Colonic mucosa (tissue), 4 donors: ENCODE results near the gene BCAS3. TPM values are rescaled to one million over a fixed set of nuclear protein-coding genes. Genes with fewer than 3 reads are reported as not detected.

Source experiments
- DNase-seq: peaks from one replicate; pipeline ENCODE4 v3.0.0-alpha.2; 2020
- H3K27ac ChIP-seq: fragments of 200-600 bp; one replicate; pipeline ENCODE4 v1.8.0; 2021
- H3K27me3 ChIP-seq: fragments of 200-600 bp; one replicate; pipeline ENCODE4 v1.8.0; 2021
- H3K36me3 ChIP-seq: fragments of 200-600 bp; one replicate; pipeline ENCODE4 v1.8.0; 2021
- H3K4me1 ChIP-seq: fragments of 200-600 bp; one replicate; pipeline ENCODE4 v1.8.0; 2021; ENCODE audit warnings: mild to moderate bottlenecking
- H3K4me3 ChIP-seq: fragments of 200-600 bp; one replicate; pipeline ENCODE4 v1.8.0; 2021
- H3K9ac ChIP-seq, 2 donors: one replicate each; pipeline ENCODE4 v1.7.0; 2013; ENCODE audit warnings: control low read depth in 2 of 2, low read depth in 2 of 2, low read length in 2 of 2
- H3K9me3 ChIP-seq: fragments of 200-600 bp; one replicate; pipeline ENCODE4 v1.8.0; 2021
- intact Hi-C: fragments of 100-400 bp; cut with DNase I; formaldehyde crosslinking; loops from one replicate; pipeline ENCODE4 v1.14.1; 2022
- total RNA-seq, 2 donors: library from RNA; stranded (reverse); fragmentation: NEBNext Ultra II Directional in 1 of 2; extraction: Animal tissue kit (Norgen Biotek cat#: 25700) in 1 of 2; gene quantifications; one replicate each; pipeline ENCODE4 v1.2.1, GENCODE V29; 2021
- TF ChIP-seq, protein P1 (sequence below): fragments of 200-600 bp; IDR thresholded peaks from one replicate; pipeline ENCODE4 v1.8.0; 2022; ENCODE audit warnings: antibody characterized with exemption, mild to moderate bottlenecking
- donor health status: healthy.
- donor health status: DM: no; HTN: no; CAD: no.
- donor health status: DM: no; HTN: no; CAD: no.

BCAS3 gene
- total RNA-seq, 2 donors from 2014 or later, result 11.0 to 17.8 TPM

DNA sequence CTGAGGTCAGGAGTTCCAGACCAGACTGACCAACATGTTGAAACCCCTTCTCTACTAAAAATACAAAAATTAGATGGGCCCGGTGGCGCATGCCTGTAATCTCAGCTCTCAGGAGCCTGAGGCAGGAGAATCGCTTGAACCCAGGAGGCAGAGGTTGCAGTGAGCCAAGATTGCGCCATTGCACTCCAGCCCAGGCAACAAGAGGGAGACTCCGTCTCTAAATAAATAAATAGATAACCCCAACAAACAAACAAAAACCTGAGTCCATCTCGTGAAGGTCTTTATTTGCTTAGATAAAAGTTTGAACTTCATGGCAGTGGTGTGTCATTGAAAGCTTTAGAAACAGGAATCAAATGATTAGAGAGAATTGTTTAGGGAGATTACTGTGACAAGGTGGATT lies 167.4 kb downstream of the BCAS3 start:
- Histone ChIP-seq H3K27ac (no peak overlapping the region), H3K9me3 (no peaks in the 10 kb centered on the region), H3K4me3 (no peak overlapping the region), H3K27me3 (no peaks in the 10 kb centered on the region), H3K9ac (no peak overlapping the region), H3K4me1 (no peaks in the 10 kb centered on the region), H3K36me3 (no peaks in the 10 kb centered on the region)
- intact Hi-C loops, result no loop called here
- TF ChIP-seq, protein P1, sequence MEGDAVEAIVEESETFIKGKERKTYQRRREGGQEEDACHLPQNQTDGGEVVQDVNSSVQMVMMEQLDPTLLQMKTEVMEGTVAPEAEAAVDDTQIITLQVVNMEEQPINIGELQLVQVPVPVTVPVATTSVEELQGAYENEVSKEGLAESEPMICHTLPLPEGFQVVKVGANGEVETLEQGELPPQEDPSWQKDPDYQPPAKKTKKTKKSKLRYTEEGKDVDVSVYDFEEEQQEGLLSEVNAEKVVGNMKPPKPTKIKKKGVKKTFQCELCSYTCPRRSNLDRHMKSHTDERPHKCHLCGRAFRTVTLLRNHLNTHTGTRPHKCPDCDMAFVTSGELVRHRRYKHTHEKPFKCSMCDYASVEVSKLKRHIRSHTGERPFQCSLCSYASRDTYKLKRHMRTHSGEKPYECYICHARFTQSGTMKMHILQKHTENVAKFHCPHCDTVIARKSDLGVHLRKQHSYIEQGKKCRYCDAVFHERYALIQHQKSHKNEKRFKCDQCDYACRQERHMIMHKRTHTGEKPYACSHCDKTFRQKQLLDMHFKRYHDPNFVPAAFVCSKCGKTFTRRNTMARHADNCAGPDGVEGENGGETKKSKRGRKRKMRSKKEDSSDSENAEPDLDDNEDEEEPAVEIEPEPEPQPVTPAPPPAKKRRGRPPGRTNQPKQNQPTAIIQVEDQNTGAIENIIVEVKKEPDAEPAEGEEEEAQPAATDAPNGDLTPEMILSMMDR, result no peak
- no peak for DNase-seq

DNA sequence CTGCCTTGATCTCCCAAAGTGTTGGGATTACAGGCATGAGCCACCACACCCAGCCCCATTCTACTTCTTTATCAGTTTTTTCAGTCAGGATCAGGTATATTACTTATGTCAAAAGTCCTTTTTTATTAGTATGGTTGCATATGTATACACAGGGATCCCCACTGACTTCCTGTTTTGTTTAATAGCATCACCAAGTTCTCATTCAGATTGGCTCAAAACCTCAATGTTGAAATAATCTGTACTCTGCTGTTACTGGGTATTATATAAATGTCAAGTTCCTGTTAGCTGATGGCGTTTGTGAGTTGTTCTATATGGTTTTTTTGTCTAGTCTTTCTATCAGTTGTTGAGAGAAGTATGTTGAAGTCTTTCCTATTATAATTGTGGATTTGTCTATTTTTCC lies 168.5 kb downstream of the BCAS3 start:
- Histone ChIP-seq H3K4me3 (no peak overlapping the region), H3K27ac (no peak overlapping the region), H3K27me3 (no peaks in the 10 kb centered on the region), H3K4me1 (no peaks in the 10 kb centered on the region), H3K9me3 (no peaks in the 10 kb centered on the region), H3K9ac (no peak overlapping the region), H3K36me3 (no peaks in the 10 kb centered on the region)
- DNase-seq, result no peak
- intact Hi-C loops, result no loop called here
- TF ChIP-seq, protein P1, result no peak

DNA sequence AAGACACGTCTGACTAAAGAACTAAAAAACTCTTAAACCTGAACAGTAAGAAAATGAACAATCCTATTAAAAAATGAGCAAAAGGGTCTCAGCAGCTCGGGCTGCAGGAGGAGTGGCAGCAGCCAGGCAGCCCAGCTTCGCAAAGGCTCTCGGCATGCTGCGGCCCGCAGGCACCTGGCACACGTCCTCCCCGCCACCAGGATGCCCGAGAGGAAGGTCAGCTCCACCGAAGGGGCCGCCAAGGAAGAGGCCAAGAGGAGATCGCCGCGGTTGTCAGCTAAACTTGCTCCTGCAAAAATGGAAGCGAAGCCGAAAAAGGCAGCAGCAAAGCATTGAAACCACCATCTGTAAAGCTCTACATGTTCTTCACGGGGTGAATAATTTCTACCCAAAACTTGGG lies 173.5 kb downstream of the BCAS3 start:
- Histone ChIP-seq H3K9me3 (no peaks in the 10 kb centered on the region), H3K27me3 (no peaks in the 10 kb centered on the region), H3K4me1 (no peaks in the 10 kb centered on the region), H3K36me3 (no peaks in the 10 kb centered on the region), H3K9ac (no peak overlapping the region), H3K27ac (no peak overlapping the region), H3K4me3 (no peak overlapping the region)
- DNase-seq, result no peak
- TF ChIP-seq, protein P1, result no peak
- intact Hi-C loops, result no loop called here

DNA sequence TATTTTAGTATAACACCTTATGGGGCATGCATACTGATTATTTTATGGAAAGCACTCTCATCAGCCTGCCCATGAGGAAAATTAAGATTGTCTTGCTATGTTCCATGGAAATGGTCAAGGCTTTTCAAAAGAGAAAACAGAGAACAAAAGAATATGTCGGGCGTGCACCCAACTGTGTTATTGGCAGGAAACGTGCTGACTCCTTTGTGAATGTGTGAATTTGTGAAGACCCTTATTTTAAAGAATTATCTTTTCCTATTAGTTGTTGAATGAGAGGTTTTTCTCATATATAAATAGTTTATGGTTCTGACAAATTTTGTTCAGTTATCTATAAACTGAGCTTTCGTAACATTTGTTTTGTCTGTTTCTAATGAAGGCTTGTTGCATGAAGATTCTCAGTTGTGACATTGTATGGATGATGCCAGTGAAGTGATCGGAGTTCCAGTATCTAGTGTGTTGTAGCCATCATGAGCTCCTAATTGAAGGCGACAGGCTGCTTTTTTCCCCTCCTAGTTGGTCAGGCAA lies 180.0 kb downstream of the BCAS3 start:
- no peak overlapping the region for H3K9ac ChIP-seq
- no peak overlapping the region for H3K4me3 ChIP-seq
- H3K27me3 ChIP-seq, result no peaks in the 10 kb centered on the region
- no peak for DNase-seq
- intact Hi-C loops, result no loop called here
- H3K27ac ChIP-seq, result no peak overlapping the region
- no peaks in the 10 kb centered on the region for H3K4me1 ChIP-seq
- TF ChIP-seq, protein P1, result no peak
- H3K36me3 ChIP-seq, result no peaks in the 10 kb centered on the region
- no peaks in the 10 kb centered on the region for H3K9me3 ChIP-seq

DNA sequence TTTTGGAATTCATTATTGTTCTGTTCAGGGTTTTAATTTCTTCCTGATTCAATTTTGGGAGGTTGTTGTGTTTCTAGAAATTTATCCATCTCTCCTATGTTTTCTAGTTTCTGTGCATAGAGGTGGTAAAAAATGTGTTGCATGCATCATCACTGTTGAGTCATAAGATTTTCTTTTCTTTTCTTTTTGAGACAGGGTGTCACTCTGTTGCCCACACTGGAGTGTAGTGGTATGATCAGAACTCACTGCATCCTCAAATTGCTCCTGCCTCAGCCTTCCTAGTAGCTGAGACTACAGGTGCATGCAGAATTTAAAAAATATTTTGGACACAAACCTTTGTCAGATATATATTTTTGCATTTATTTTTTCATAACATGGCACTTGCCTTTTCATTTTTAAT lies 184.8 kb downstream of the BCAS3 start:
- no peak overlapping the region for H3K9ac ChIP-seq
- TF ChIP-seq, protein P1, result no peak
- H3K36me3 ChIP-seq, result no peaks in the 10 kb centered on the region
- H3K27me3 ChIP-seq, result no peaks in the 10 kb centered on the region
- DNase-seq, result no peak
- H3K9me3 ChIP-seq, result no peaks in the 10 kb centered on the region
- intact Hi-C loops, result no loop called here
- no peak overlapping the region for H3K27ac ChIP-seq
- H3K4me1 ChIP-seq, result no peaks in the 10 kb centered on the region
- H3K4me3 ChIP-seq, result no peak overlapping the region
